GM19238 (cell line): ENCODE data around the gene VRK2.
"Not testable (repeated sequence)": the region's sequence is repeated elsewhere in the genome, so short reads cannot be mapped to it uniquely, and the experiment has no call there.

Experiments
- DNase-seq: peaks from one replicate; pipeline ENCODE4 v3.0.0; 2011; ENCODE audit warnings: low spot score; ENCODE audit not compliant: insufficient read length

Gene VRK2

DNA sequence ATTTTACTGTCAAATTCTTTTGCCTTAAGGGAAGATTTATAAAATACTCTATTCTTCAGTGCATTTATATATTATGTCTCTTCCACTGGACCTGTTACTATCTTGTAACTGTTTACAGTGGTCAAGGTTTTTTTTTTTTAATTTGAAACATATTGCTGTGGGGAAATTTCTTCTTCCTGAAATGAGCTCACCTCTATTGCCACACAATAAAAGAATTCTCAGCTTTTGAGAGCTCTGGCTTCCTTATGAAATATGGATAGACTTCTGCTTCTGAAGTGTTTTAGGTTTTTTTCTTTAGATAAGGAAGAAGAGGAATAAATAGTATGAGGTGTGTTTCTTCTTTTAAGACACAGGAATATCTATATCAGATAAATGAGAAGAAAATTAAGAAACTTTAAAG, 7.7 kb downstream of the VRK2 start:
- DNase-seq: no peak

DNA sequence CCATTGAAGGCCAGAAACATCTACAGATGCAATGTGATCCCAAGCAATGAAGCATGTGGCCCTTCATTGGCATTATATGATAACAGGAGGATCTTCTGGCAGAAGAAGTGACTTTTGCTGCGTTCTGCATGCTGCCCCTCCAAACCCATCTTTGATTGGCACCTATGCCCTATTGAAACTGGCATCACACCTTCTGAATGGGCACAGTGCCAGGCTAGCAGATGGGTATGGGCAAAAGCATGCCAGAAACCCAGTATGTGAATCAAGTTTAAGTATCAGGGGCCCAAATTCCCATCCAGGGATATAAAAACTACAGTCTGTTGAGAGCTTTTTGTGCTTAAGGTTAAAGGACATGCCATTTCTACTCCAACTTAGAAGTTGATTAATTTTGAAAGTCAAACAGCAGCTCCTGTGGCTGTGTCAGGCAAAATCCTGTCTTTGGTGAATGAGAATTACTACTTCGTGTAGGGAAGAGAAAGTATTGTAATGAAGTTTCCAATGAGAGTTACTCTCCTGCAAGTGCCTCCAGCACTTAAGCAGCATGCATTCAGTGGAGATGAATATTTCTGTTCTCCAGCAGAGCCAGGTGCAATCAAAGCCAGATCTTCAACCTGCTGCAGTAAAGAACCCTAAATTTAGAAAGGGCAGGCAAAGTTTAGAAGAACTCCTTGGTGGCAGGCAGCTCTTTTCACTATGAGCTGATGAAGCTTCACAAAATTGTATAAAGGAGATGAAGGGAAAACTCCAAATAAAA, 8.6 kb downstream of the VRK2 start:
- no peak for DNase-seq

DNA sequence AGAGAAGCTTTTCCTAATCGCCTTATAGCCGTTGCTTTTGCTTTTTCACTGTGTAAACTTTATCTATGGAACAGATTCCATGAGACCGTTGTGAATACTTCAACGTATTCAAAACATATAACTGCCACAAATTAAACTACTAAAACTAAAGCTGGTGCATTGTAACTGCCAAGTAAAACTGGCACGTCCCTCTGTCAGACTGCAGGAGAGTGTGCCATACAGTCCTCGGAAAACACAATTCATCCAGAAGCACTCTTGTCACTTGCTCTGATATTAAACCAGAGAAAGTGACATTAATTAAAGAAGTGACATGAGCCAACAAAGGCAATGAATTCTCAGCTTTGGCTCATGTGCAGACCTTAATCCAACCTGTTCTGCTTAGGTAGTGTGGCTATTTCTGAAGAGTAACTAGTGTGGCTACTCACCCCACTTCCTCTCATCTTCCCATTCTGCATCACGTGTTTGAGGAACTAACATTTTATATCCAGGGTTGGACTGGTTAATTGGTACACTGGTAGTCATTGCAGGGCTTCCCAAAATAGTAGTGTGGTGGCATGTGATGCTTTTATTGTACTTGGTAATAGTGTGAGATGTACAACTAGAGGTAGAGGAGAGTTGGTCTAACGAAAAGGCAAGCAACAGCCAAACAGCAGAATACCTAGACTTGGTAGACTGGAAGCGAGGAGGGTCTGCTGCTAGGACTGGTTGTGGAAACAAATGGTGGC, 9.7 kb downstream of the VRK2 start:
- no peak for DNase-seq

DNA sequence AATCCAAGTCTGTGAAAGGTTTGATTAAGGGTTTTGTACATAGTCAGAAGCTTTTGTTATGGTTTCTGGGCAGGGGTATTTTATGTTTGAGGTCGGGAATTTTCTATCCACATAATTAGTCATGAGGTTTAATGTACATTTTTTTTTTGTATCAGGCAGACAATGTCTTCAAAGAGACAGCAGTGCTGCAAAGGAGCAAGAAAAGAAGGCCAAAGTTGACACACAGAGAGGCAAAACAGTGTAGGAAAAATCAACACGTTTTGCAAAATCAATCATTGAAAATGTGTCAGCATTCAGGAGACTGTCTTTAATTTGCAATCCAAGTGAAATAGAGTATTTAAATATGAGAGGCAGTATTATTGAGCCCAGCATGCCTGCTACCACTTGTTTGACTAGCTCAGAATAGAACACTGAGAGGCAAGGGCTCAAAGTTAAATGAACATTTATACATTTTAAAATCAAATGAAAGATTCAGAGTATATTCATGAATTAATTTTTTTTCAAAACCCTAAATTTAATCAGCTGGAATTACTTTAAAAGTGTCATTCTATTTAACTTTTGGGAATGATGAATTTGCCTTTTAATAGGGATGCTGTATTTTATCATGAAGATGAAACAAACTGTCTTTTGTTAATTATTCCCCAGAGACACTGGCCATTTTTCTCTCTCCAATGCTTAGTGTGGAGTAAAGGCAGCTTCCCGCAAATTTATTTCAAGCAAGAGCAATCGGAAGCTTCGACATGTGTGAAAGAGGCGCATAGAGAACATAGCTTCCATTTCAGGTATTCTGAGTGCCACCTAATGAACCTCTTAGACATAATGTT, 11.3 kb downstream of the VRK2 start:
- no peak for DNase-seq

DNA sequence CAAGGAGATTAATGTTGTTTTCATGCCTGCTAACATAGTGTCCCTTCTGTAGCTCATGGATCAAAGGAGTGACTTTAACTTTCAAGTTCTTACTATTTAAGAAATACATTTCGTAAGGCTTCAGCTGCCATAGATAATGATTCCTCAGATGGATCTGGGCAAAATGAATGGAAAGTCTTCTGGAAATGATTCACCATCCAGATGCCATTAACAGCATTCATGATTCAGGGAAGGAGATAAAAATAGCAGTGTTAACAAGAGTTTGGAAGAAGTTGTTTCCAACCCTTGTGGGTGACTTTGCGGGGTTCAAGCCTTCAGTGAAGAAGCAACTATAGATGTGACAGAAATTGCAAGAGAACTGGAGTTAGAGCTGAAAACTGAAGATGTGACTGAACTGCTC, 17.0 kb downstream of the VRK2 start:
- DNase-seq: no peak

DNA sequence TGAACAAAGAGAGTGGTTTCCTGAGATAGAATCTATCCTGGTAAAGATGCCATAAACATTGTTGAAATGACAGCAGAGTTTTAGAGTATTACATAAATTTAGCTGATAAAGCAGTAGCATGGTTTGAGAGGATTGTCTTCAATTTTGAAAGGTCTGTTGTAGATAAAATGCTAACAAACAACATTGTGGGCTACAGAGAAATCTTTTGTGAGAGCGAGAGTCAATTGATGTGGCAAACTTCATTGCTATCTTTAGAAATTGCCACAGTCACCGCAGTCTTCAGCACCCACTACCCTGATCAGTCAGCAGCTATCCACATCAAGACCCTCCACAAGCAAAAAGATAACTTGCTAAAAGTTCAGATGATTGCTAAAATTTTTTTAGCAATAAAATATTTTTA, 17.5 kb downstream of the VRK2 start:
- no peak for DNase-seq

DNA sequence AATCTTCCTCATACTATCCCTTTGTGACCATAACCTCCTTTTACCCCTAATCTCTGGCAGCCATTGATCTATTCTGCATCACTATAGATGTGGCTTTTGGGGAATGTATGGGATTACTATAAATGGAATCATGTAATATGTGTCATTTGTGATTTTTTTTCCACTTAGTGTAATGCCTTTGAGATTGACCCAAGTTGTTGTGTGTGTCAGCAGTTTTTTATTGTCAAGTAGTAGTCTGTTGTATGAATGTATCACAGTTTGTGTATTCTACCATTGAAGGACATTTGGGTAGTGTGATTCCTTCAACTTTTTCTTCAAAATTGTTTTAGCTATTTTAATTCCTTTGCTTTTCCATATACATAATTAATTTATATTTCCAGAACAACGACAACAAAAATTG, 18.6 kb downstream of the VRK2 start:
- no peak for DNase-seq

DNA sequence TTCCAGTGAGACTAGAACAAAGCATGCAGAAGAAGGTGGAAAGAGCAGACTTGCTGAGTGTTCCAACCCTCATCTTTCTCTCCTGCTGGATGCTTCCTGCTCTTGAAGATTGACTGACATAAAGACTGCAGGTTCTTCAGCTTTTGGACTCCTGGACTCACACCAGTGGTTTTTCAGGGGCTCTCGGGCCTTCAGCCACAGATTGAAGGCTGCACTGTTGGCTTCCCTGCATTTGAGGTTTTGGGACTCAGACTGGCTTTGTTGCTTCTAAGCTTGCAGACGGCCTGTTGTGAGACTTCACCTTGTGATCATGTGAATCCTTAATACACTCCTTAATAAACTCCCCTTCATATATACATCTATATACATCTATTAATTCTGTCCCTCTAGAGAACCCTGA, 20.4 kb downstream of the VRK2 start:
- no peak for DNase-seq

DNA sequence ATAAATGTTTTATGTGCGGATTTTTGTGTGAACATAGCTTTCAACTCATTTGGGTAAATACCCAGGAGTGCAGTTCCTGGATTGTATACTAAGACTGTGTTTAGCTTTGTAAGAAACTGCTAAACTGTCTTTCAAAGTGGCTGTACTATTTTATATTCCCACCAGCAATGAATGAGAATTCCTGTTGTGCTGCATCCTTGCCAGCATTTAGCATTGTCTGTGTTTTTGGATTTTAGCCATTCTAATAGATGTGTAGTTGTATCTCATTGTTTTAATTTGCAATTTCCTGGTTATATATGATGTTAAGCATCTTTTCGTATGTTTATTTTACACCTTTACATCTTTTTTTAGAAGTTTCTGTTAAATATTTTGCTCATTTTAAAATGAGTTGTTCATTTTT, 24.2 kb downstream of the VRK2 start:
- DNase-seq: no peak

DNA sequence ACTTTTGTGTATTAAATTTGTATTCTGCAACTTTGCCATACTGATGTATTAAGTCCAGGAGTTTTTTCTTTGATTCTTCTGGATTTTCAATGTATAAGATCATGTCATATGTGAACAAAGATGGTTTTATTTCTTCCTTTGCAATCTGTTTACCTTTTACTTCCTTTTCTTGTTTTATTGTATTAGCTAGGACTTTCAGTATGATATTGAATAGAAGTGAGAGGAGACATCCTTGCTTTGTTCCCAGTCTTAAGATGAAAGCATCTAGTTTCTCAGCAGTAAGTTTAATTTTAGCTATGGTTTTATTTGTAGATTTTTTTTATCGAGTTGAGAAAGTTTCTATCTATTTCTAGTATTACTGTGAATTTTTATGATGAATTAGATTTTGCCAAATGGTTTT, 25.5 kb downstream of the VRK2 start:
- DNase-seq: no peak

DNA sequence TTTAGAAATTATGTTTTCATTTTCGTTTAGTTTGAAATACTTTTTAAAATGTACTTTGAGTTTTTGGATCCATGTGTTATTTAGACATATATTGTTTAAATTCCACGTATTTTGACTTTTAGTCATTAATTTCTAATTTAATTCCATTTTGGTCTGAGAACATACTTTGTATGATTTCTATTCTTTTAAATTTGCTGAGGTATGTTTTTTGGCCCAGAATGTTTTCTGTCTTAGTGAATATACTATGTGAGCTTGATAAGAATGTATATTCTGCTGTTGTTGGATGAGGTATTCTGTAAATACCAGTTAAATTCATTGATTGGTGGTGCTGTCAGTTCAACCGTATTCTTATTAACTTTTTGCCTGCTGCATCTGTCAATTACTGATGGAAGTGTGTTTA, 26.4 kb downstream of the VRK2 start:
- no peak for DNase-seq

DNA sequence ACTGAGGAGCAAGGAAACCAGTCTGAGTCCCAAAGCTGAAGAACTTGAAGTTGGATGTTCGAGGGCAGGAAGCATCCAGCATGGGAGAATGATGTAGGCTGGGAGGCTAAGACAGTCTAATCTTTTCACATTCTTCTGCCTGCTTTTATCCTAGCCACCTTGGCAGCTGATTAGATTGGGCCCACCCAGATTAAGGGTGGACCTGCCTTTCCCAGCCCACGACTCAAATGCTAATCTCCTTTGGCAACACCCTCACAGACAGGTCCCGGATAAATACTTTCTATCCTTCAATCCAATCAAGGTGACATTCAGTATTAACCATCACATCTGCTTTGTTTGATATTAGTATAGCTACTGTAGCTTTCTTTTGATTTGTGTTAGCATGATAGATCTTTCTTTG, 27.1 kb downstream of the VRK2 start:
- no peak for DNase-seq

DNA sequence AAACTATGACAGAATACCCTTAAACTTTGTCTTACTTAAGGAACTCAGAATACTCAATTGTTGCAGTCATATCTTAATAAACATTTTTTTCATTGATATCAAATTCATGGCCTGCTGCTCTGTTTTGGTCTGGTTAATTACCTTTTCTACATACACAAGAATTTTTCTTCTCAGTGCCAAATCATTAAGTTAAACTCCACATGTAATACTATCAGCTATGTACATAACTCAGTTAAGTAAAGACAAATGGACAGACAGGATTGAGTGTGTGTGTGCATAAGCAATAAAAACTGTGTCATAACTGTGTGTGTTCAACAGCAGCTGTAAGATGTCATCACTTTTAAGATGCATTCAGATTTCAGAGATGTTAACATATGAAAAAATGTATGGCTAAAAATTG, 34.4 kb downstream of the VRK2 start:
- no peak for DNase-seq

DNA sequence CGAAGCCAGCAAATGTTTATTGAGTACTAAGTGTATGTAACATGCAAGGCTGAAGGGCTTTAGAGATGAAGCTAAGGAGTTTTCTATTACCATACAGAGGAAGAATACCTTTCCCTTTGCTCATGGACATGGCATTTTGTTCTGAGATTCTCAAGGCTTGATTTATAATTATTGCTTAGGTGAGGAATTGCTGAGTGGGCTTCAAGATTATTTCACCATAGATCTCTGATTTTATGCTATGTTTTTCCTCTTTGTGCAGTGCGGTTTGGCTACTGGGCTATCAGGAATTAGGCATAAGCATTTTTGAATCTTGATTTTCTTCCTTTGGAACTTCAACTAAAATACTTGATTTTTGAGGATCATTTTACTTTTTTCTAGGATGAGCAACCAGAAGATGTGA, 42.5 kb downstream of the VRK2 start:
- DNase-seq: no peak

DNA sequence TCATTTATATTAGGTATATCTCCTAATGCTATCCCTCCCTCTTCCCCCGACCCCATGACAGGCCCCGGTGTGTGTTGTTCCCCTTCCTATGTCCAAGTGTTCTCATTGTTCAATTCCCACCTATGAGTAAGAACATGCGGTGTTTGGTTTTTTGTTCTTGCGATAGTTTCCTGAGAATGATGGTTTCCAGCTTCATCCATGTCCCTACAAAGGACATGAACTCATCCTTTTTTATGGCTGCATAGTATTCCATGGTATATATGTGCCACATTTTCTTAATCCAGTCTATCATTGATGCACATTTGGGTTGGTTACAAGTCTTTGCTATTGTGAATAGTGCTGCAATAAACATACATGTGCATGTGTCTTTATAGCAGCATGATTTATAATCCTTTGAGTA, 46.2 kb downstream of the VRK2 start:
- not testable (repeated sequence) for DNase-seq

DNA sequence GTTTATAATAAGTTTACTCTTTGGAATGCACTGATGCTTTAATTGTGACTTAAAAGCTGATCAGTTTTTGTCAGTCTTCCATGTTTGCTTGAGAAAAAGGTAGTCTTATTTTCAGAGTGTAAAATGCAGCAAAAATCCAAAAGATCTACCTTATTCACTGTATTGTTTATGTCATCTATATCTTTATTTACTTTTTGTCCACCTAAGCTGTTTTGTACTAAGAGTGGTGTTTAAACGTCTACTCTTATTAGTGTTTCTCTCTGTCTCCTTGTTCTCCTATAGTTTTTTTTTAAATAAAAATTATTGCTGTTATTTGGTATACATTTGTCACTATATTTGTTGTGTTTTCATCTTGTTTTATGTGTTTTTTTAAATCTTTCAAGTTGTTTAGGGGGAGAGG, 50.4 kb downstream of the VRK2 start:
- no peak for DNase-seq

DNA sequence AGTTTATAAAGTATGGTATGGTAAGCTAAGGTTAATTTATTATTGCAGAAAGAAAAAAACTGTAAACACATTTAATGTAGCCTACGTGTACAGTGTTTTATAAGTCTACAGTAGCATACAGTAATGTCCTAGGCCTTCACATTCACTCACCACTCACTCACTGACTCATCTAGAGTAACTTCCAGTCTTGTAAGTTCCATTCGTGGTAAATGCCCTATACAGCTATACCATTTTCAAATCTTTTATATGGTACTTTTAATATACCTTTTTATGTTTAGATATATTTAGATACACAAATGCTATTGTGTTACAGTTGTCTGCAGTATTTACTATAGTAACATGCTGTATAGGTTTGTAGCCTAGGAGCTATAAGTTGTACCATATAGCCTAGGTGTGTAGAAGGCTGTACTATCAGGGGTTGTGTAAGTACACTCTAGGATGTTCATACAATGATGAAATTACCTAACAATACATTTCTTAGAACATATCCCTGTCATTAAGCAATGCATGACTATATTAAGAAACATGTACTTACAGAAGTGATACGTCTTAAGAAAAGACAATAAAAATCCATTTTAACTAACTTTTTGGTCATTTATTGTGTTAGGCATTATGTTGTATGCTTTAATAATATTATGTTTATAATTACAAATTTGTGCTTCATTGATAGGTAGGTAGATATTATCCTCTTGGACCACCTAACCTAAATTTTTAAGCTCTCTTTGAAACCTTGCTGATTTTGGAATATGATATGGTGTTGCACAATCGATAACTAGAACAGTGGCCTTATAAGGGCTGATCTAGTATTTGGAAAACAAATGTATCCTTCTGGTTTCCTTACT, 51.9 kb downstream of the VRK2 start:
- DNase-seq: no peak

DNA sequence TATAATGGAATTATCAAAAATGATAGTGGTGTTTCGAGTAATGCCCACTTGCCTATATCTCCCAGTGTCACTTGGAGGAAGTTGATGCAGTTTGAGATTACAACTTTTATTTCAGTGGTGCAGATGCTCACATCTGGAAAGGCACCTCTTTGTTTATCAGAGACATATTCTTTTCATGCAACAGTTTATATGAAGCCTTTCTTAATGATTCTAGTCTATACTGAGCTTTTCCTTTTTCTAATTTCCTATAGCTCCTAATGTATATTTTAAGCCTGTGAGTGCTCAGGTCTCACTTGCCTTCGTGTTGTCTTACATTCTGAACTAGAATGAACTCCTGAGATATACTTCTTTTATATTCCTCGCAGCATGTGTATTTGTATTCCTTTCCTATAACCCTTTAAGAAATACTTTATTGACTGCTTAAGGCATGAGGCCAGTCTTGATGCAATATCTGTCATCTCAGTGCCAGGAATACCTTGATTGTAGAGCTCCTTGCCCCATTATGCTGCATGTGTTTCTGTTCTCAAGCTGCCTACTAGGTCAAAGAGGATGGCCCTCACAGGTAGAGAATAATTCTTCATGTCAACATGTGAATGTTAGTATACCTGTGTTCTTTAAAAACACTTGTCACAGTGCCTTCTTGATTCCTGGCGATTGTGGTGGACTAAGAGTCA, 52.6 kb downstream of the VRK2 start:
- DNase-seq: no peak

DNA sequence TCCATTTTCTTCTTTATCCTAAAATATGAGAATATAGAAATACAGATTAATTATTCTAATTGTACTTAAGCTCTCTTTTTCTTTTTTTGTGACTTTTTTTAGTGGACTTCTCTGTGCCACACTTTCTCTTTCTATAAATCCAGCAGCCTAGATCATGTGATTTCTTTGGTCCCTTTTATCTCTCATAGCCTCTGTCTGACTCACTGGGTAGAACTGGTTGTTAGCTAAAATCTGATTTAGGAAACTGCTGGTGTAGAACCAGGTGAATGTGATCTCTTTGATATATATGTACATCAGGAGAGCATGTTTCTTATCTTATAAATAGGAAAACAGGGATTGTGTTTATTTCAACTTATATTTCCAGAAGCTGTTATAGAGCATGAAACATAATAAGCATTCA, 54.9 kb downstream of the VRK2 start:
- no peak for DNase-seq

DNA sequence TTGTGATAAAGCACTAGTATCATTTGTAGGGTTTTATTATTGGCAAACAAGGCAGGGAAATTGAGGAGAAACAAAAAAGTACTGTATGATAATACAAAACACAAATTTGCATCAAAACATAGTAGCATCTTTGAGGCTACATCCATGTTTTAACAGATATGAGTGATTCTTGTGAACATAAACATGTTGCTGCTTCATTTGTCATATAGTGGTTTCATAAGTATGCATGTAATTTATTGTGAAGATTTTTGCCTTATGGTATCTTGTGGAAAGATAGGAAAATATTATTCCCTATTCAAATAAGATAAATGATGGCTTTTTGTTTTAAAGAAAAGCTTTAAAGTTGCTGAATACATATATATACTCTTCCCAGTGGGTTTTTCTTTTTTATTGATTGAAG, 60.3 kb downstream of the VRK2 start:
- no peak for DNase-seq
